Smooth muscle cell of the brain vasculature (primary cell): ENCODE results near the gene PLCH1.

ENCODE experiments used
- DNase-seq: peaks from one replicate; pipeline ENCODE4 v3.0.0-alpha.2; 2012; ENCODE audit warnings: low read depth, low spot score

Gene PLCH1

GRCh38 chr3:155744010-155744625, 753 bp downstream of the PLCH1 start:
- no peak for DNase-seq

GRCh38 chr3:155743606-155744005, 1.3 kb downstream of the PLCH1 start:
- no peak for DNase-seq

GRCh38 chr3:155742349-155742965, 2.4 kb downstream of the PLCH1 start:
- DNase-seq: no peak

- DNase-seq: no peak
Measured at GRCh38 chr3:155741603-155742002, 3.3 kb downstream of the PLCH1 start.

- DNase-seq: no peak
Measured at GRCh38 chr3:155741101-155741500, 3.8 kb downstream of the PLCH1 start.

GRCh38 chr3:155739154-155739553, 5.7 kb downstream of the PLCH1 start:
- DNase-seq: no peak

- no peak for DNase-seq
Measured at GRCh38 chr3:155738580-155739076, 6.2 kb downstream of the PLCH1 start.

GRCh38 chr3:155737844-155738460, 6.9 kb downstream of the PLCH1 start:
- DNase-seq: no peak

GRCh38 chr3:155736381-155736780, 8.5 kb downstream of the PLCH1 start:
- DNase-seq: no peak

- no peak for DNase-seq
Measured at GRCh38 chr3:155730843-155731242, 14.0 kb downstream of the PLCH1 start.

- DNase-seq: no peak
Measured at GRCh38 chr3:155727836-155728235, 17.0 kb downstream of the PLCH1 start.

- DNase-seq: no peak
Measured at GRCh38 chr3:155714295-155714718, 30.6 kb downstream of the PLCH1 start.

- DNase-seq: no peak
Measured at GRCh38 chr3:155712008-155712407, 32.9 kb downstream of the PLCH1 start.

GRCh38 chr3:155704771-155705559, 39.9 kb downstream of the PLCH1 start:
- no peak for DNase-seq

- DNase-seq: no peak
Measured at GRCh38 chr3:155704061-155704460, 40.8 kb downstream of the PLCH1 start.

- no peak for DNase-seq
Measured at GRCh38 chr3:155702745-155703591, 41.9 kb downstream of the PLCH1 start.

GRCh38 chr3:155701882-155702465, 42.9 kb downstream of the PLCH1 start:
- peak; percentile 31 for DNase-seq

GRCh38 chr3:155697542-155697941, 47.3 kb downstream of the PLCH1 start:
- no peak for DNase-seq

- no peak for DNase-seq
Measured at GRCh38 chr3:155690921-155691320, 54.0 kb downstream of the PLCH1 start.

- DNase-seq: no peak
Measured at GRCh38 chr3:155688481-155688880, 56.4 kb downstream of the PLCH1 start.

GRCh38 chr3:155683344-155683720, 61.5 kb downstream of the PLCH1 start:
- no peak for DNase-seq
